HG03097 (cell line): ENCODE data around the gene PTPRN2.

Experiments
- ATAC-seq: cut with Tn5 transposase; IDR thresholded peaks from one replicate; pipeline ENCODE4 v1.9.1; 2021; ENCODE audit not compliant: unreplicated experiment, low FRiP score

The PTPRN2 gene

GRCh38 chr7:158019726-158020705 lies 567.6 kb downstream of the PTPRN2 start:
- ATAC-seq, result no peak

- ATAC-seq, result no peak
These were observed 568.5 kb downstream of the PTPRN2 start for GRCh38 chr7:158018971-158019645.

GRCh38 chr7:158018098-158018762 lies 569.4 kb downstream of the PTPRN2 start:
- no peak for ATAC-seq

GRCh38 chr7:158017111-158018097 lies 570.2 kb downstream of the PTPRN2 start:
- ATAC-seq, result no peak

GRCh38 chr7:158016180-158017097 lies 571.2 kb downstream of the PTPRN2 start:
- no peak for ATAC-seq

- ATAC-seq, result no peak
These were observed 572.0 kb downstream of the PTPRN2 start for GRCh38 chr7:158015403-158016179.

GRCh38 chr7:158014976-158015375 lies 572.6 kb downstream of the PTPRN2 start:
- no peak for ATAC-seq

- no peak for ATAC-seq
These were observed 574.4 kb downstream of the PTPRN2 start for GRCh38 chr7:158013085-158013668.

GRCh38 chr7:158011941-158012340 lies 575.7 kb downstream of the PTPRN2 start:
- no peak for ATAC-seq

GRCh38 chr7:158010961-158011693 lies 576.5 kb downstream of the PTPRN2 start:
- ATAC-seq, result no peak

GRCh38 chr7:158009886-158010285 lies 577.7 kb downstream of the PTPRN2 start:
- no peak for ATAC-seq

- ATAC-seq, result no peak
These were observed 579.4 kb downstream of the PTPRN2 start for GRCh38 chr7:158008267-158008666.

GRCh38 chr7:158007697-158008257 lies 579.8 kb downstream of the PTPRN2 start:
- ATAC-seq, result no peak

GRCh38 chr7:158006841-158007696 lies 580.6 kb downstream of the PTPRN2 start:
- no peak for ATAC-seq

- no peak for ATAC-seq
These were observed 582.1 kb downstream of the PTPRN2 start for GRCh38 chr7:158005531-158005930.

- no peak for ATAC-seq
These were observed 583.5 kb downstream of the PTPRN2 start for GRCh38 chr7:158004123-158004490.
